CD4-positive, alpha-beta T cell treated with Interferon alpha-2 for 1 hour (primary cell): Measurements from ENCODE around the gene TMEM179.
"Not testable (repeated sequence)": the region's sequence is repeated elsewhere in the genome, so short reads cannot be mapped to it uniquely, and the experiment has no call there.

Experiments used
- DNase-seq, 2 donors: peaks; one replicate each; pipeline ENCODE4 v3.0.0-alpha.2; 2020 to 2022

The TMEM179 gene

GRCh38 chr14:104604458-104605449, at the start of gene TMEM179:
Gene TMEM179, minus strand, starts transcription at chr14:104604772. Its CDS starts 31 bp downstream, at chr14:104604741.
- no peak for DNase-seq

GRCh38 chr14:104654119-104654518, 49.5 kb upstream of the TMEM179 start:
- DNase-seq = no peak

GRCh38 chr14:104653130-104653920, 48.8 kb upstream of the TMEM179 start:
- DNase-seq = not testable (repeated sequence)

- DNase-seq = no peak
Measured at GRCh38 chr14:104652386-104652785, 47.8 kb upstream of the TMEM179 start.

DNA sequence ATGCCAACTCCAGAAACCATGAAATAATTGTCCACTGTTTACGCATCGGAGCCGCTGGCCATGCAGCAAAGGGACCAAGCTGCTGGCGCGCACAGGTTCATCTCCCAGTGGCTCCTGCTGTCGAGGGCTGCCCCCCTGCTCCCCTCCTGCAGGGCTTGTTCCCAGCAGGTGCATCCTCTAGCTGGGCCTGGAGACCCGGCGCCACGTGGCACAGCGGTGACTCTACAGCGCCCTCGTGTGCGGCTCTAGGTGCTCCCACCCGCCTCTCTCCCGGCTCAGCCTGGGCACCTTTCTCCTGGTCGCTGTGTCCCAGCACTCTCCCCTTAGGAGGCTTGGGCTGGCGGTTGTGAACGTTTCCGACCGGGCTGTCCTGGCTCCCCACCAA, 47.3 kb upstream of the TMEM179 start:
- no peak for DNase-seq

DNA sequence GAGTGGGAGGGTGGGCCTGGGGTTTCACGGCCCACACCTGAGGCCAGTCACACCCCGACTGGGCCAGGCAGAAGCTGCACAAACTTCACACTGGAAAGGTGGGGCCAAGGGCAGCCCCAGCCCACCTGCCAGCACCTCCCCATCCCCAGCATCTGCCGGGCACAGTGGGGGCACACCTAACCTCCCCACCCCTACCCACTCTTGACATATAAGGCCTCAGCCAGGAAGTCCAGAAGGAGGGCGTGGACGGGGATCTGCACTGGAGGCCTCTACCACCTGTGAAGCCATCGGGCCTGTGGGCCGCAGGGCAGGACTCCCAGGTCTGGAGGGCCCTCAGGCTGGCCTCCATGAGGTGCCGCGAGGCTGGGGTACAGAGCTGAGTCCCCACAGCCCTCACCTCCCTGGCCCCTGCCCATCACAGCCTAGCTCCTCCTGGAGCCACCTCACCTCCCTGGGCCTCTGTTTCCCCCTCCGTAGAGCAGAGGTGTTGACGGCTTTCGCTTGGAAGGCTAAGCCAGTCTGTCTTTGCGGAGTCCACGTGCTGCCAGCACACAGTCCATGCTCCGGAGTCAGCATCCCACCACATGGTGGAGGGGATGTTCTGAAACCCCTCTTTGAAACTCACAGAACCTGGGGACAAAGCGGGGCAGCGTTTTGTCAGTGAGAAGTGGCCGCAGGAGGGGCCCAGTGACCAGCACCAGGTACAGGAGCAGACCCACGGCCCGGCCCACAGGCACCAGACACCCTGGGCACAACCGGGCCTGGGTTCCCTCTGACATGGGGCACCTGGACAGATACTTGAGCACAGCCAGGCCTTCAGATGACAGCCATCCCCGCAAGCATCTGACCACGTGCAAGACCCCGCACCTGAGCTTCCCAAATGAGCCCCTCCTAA, 46.7 kb upstream of the TMEM179 start:
- no peak for DNase-seq

- DNase-seq = peak; percentile 60 to 64
Measured at GRCh38 chr14:104650057-104650980, 45.7 kb upstream of the TMEM179 start.

DNA sequence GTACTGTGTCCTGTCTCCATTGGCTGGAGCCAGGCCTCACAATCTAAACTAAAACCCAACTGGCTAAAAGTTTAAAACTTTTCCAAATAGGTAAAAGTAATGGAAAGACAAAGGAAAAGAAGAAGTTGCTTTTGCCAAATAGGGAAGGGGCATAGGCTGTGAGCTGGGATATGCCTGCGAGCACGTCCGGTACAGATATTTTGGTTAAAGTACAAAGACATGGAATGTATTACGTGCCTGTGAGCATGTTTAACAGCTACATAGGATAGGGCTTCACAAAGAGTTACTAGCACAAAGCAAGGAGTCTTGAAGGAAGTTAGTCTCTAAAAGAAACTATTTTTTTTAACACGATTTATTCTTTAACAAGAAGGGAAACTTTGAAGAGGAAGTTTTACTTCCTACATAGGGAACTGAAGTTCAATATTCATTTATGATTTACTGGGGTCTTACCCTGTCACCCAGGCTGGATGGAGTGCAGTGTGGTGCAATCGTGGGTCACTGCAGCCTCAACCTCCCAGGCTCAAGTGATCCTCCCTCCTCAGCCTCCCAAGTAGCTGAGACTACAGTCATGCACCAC, 43.0 kb upstream of the TMEM179 start:
- DNase-seq = no peak

DNA sequence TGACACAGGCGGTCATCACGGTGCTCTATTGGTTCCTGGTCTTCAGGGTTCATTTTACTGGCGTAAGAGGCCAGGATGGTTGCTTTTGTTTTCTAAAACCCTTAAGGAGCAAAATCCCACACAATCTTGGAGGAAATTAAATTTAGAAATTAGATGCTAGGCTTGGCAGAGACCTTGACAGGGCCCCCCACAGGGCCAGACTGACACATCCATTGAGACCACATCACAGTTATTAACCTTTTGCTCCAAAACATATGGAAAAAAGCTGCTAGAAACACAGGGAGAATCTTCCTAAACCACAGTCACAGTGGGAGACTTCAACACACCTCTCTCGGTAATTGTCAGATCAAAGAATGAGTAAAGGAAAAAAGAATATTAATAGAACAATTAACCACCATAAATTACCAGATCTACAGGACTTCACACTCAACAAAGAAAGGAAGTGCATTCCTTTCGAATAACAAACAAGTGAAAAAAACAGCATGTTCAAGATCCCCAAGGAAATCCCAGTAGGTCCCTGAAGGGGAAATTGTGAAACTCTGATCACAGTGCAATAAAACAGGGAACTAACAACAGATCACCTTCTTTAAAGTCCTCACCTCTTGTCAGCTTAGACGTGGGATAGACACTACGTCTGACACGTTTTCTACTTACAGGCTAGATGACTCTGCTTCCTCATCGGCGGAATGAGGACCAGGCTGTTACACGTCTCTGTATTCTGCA, 40.2 kb upstream of the TMEM179 start:
- DNase-seq = no peak

- no peak for DNase-seq
Measured at GRCh38 chr14:104644091-104644635, 39.6 kb upstream of the TMEM179 start.

DNA sequence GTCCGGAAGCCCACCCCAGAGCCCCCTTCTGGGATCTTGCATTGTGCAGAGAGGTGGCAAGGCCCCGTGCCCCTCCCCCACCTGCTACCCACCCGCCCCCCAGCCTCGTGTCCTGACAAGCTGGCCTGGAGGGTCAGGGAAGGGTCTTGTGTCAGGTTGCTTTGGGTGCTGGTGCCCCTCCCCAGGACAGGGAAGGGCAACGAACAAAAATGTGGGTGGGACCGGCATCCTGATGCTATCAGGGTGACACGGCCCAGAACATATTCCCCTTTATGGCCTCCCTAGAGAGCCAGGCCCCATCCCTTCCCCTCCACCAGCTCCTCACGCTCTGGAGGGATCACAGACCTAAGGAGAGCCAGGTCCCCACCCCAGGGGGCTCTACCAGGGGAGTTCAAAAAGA, 38.7 kb upstream of the TMEM179 start:
- DNase-seq = no peak

GRCh38 chr14:104642540-104642868, 37.9 kb upstream of the TMEM179 start:
- no peak for DNase-seq

GRCh38 chr14:104641753-104642539, 37.4 kb upstream of the TMEM179 start:
- DNase-seq = no peak

DNA sequence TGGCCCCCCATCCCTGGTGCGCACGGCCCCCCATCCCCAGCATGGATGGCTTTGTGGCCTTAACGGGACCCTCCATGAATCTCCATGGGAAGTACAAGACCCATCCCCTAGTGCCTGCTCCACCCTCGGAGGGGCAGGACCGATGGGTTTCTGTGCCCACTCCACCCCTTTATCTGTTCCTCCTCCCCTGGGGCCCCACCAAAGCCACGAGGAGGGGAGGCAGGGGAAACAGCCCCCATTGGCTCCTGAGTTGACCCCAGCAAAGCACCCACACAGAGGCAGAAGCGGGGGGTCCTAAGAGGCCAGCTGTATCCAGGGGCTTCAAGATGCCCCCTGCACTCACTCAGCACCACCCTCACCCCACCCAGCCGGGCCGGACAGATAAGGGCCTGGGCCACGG, 36.1 kb upstream of the TMEM179 start:
- DNase-seq = no peak

GRCh38 chr14:104639885-104640548, 35.4 kb upstream of the TMEM179 start:
- DNase-seq = peak; percentile 39 to 49

GRCh38 chr14:104639471-104639870, 34.9 kb upstream of the TMEM179 start:
- no peak for DNase-seq

- DNase-seq = no peak
Measured at GRCh38 chr14:104638927-104639450, 34.4 kb upstream of the TMEM179 start.

- no peak for DNase-seq
Measured at GRCh38 chr14:104638190-104638589, 33.6 kb upstream of the TMEM179 start.
